GM18861 (cell line): ENCODE data around the gene TSPEAR.
"Not testable (repeated sequence)": the region's sequence is repeated elsewhere in the genome, so short reads cannot be mapped to it uniquely, and the experiment has no call there.

Source experiments
- ATAC-seq: cut with Tn5 transposase; IDR thresholded peaks from one replicate; pipeline ENCODE4 v1.9.1; 2021; ENCODE audit not compliant: unreplicated experiment

TSPEAR gene

DNA sequence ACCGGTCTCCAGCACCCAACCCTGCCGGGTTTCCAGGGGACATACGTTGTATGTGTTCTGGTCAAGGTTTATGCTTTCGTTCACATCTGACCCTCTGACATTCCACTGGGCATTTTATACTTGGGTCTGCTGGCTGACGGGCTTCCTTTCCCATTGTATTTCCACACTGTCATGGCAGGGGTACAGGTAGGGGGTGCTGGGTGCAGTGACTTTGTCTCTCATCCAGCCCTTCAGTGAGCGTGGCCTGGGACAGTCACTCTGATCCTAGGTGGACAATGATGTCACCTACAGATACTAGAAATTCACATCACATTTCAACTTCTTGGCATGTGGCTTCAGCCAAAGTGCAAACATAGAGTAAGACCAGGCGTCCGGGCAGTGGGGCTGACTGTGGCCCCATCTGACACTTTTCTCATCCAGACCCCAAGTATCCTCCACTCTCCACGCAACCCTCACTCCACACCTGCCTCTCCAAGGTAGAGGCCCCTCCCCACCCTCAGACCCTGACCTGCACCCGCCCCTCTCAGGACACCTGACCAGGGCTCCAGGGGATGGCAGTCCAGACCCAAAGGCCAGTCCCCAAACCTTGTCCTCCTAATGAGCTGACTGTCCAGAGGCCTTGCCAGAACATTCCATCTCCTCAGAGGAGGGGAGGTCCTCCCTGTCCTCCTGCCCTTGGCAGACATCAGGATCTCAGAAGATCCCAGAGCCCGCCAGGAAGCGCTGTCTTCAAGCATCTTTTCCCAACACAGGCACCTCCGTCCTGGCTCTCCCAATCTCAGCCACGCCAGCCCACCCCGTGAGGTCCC, 75.0 kb downstream of the TSPEAR start:
- no peak for ATAC-seq

DNA sequence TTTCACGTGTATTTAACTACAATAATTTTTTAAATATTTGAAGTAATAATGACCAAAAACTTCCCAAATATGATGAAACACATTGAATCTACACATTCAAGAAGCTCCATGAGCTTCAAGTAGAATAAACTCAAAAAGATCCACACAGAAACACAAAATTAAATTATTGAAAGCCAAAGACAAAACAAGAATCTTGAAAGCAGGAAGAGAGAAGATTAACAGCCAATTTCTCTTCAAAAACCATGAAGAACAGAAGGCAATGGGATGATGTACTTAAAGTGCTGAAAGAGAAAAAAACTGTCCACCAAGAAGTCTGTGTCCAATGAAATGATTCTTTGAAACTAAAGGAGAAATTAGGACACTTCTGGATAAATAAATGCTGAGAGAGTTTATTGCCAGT, 79.3 kb downstream of the TSPEAR start:
- ATAC-seq: no peak

DNA sequence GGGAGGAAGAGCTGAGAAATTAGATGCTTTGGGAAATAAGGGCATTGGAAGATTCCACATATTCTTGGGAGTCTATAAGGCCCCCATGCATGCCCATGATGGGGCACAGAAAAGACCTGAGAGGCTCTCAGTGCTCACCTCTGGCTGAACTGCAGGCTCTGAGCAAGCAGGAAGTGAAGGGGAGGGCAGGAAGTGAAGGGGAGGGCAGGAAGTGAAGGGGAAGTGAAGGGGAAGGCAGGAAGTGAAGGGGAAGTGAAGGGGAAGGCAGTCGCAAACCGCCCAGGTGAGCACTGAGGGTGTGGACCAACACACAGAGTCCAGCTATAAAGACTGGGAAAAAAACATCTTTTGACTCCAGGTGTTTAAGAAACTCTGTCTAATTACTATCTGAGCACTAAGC, 80.9 kb downstream of the TSPEAR start:
- ATAC-seq: no peak

DNA sequence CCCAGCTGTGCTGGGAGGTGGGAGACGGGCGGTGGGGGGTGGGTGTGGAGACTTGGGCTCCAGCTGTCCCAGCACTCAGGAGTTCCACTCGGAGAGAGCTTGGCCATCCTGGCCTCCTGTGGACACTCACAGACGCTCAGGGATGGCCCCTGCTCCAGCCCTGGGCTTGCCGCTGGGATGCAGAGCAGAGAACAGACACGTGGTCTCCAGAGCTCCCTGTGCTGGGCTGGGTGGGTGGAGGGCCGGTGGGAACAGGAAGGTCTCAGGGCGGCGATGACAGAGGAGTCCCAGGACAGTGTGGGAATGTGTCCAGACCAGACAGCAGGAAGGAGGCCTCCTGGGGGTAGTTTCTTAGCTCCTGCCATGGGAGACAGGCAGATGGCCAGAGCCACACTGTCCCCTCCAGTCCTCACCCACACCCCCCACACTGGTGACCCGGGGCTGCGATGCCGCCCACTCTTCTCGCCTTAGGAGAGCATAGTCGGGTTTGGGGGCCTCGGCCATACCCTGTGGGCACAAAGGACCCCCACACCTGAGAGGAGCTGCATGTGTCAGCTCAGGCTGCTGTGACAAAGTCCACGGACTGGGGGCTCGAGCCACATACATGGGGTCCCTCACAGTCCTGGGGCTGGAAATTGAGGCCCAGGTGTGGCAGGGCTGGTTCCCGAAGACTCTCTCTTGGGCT, 82.5 kb downstream of the TSPEAR start:
- ATAC-seq: no peak

DNA sequence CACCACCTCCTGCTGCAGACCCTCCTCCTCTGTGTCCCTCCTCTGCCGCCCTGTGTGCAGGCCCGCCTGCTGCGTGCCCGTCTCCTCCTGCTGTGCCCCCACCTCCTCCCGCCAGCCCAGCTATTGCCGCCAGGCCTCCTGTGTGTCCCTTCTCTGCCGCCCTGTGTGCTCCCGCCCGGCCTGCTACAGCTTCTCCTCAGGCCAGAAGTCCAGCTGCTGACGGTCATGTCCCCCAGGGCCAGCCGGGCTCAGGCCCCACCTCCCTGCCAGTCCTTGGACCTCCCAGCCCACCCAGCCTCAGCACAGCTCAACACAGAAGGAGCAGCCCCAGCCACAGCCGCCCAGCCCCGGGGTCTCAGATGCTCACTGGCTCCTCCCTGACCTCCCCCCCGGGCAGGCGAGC, 83.5 kb downstream of the TSPEAR start:
- ATAC-seq: not testable (repeated sequence)

DNA sequence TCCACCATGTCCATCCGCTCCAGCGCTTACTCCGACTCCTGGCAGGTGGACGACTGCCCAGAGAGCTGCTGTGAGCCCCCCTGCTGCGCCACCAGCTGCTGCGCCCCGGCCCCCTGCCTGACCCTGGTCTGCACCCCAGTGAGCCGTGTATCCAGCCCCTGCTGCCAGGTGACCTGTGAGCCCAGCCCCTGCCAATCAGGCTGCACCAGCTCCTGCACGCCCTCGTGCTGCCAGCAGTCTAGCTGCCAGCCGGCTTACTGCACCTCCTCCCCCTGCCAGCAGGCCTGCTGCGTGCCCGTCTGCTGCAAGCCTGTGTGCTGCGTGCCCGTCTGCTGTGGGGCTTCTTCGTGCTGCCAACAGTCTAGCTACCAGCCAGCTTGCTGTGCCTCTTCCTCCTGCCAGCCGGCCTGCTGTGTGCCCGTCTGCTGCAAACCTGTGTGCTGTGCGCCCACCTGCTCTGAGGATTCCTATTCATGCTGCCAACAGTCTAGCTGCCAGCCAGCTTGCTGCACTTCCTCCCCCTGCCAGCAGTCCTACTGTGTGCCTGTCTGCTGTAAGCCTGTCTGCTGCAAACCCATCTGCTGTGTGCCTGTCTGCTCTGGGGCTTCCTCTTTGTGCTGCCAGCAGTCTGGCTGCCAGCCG, 84.1 kb downstream of the TSPEAR start:
- ATAC-seq: not testable (repeated sequence)

DNA sequence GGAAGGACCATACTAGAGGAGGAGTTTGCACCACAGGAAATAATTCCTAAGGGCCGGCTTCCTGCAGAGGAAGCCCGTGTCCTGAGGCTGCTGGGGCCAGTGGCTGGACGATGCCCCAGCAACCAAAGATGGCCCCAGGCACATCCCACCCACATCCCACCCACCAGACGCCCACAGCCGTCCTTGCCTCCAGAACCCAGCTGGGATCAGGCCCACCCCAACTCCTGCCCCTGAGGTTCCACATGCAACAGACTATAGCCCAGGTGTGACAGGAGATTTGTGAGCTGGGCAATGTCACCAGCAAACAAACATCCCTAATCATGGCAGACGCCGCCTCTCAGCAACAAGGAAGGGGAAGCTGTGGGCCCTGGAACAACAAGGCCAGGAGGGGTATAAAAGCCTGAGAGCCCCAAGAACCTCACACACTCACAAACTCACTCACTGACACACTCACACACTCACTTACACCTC, 84.7 kb downstream of the TSPEAR start, which contains the start of gene KRTAP10-9:
Gene KRTAP10-9, plus strand, starts transcription at position 421 of the 471 bp plus-strand sequence. CDS start 79 bp downstream, outside the sequence.
- no peak for ATAC-seq

DNA sequence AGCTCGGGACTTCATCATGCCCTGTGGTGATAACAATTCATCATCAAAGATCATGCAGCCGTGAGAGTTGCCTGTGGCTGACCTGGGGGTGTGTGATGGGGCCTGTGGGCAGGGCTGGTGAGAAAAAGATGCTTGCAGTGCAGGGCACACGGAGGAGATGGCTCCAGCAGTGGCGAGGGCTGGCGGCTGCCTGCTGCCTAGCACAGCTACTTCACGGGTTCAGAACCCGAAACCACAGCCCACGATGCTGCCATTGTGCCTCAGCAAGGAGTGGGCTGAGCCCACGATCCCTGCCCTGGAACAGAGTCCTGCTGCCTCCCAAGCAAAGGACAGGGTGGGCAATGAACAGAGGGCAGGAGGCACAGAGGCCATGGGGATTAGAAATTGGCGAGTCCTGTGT, 85.1 kb downstream of the TSPEAR start:
- ATAC-seq: no peak

DNA sequence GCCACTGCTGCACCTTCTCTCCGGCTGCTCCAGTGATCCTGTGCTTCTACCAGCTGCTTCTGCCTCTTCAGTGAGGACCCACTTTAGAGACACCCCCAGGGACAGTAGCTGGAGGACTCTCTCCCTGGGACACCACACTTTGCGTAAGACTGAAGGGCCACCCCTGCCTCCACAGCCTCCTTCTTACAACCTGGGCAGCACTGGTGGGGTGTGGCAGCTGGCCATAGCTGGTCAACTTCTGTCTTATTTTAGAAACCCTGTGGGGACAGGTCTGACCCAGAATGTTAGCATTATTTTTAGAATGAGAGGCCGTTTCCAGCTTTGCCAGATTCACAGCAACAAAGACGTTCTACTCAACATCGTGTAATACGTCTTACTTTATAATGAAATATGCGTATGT, 85.6 kb downstream of the TSPEAR start:
- ATAC-seq: no peak

DNA sequence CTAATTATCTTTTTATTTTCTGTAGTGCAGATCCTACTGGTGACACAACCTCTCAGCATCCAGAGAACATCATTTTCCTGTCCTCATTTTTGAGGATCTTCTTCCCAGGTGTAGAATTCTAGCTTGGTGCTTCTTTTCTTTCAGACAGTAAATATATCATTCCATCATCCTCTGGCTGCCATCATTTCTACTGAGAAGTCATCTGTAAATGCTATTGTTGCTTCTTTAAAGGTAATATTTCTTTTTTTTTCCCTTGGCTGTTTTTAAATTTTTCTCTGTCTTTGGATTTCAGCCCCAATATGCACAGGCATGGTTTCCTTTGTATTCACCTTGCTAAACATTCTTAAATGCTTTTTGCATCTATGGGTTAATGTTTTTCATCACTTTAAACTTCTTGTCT, 87.8 kb downstream of the TSPEAR start:
- ATAC-seq: no peak

DNA sequence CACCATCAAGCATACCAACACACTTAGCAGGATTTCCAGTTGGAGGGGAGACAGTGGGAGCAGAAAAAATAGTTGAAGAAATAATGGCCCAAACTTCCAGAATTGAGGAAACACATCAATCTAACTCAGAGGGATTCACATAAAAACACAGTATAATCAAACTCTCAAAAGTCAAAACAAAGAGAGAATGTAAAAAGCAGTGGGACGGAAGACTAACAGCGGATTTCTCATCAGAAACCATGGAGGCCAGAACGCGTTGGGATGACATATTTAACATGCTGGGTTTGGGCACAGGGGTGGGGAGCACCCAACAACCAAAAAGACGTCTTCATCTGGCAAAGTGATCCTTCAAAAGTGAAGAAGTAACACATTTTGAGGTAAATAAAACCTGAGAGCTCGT, 91.5 kb downstream of the TSPEAR start:
- ATAC-seq: no peak

DNA sequence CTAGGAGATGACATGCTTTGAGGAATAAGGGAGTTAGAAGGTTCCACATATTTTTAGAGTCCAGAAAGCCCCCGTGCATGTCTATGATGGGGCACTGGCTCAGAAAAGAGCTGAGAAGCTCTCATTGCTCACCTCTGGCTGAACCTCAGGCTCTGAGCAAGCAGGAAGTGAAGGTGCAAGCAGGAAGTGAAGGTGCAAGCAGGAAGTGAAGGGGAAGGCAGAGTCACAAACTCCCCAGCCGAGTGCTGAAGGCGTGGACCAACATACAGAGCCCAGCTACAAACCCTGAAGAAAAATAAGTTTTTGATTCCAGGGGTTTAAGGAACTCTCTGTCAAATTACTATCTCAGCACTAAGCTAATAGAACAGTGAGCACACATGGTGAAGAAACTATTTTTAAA, 92.5 kb downstream of the TSPEAR start:
- ATAC-seq: no peak

DNA sequence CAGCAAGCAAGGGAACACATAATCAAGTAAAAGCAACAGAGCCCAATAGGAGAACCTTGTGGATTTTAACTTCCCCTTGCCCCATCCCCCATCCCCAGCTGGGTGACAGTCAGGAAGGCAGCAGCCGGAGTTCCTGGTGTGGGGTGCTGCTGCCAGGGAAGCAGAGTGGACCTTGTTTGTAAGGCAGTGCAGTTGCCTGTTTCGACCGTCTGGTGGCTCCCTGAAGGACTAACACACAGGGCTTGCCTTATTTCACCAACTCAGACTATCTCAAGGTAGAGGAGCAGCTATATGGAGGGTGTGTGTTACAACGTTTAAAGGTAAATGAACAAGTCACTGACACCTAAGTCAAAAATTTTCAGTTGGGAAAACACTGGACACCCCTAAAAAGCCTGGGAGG, 92.9 kb downstream of the TSPEAR start:
- no peak for ATAC-seq

DNA sequence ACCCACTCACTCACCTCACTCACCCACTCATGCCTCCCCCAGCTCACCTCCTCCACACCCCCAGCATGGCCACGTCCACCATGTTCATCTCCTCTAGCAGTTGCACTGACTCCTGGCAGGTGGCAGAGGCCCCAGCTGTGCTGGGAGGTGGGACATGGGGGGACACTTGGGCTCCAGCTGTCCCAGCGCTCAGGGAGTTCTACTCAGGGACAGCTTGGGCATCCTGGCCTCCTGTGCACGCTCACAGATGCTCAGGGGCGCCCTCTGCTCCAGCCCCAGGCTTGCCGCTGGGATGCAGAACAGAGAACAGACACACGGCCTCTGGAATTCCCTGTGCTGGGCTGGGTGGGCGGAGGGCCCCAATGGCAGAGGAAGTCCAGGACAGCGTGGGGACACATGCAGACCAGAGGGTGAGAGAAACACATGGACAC, 94.3 kb downstream of the TSPEAR start:
- no peak for ATAC-seq

DNA sequence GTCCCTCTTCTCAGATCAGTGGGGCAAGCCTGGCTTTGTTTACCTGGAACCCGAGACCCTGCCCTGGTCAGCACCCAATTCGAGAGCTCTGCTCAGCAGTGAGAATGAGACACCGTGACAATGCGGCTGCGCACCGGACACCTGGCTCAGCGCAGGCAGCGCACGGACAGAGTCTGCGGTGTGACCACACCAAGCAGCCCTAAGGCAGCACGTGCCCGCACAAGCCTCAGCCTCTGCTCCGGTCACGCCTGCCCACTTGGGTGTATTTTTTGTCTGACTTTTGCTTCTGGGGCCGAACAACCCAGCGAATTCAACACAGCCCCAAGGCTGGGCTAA, 94.8 kb downstream of the TSPEAR start:
- no peak for ATAC-seq

DNA sequence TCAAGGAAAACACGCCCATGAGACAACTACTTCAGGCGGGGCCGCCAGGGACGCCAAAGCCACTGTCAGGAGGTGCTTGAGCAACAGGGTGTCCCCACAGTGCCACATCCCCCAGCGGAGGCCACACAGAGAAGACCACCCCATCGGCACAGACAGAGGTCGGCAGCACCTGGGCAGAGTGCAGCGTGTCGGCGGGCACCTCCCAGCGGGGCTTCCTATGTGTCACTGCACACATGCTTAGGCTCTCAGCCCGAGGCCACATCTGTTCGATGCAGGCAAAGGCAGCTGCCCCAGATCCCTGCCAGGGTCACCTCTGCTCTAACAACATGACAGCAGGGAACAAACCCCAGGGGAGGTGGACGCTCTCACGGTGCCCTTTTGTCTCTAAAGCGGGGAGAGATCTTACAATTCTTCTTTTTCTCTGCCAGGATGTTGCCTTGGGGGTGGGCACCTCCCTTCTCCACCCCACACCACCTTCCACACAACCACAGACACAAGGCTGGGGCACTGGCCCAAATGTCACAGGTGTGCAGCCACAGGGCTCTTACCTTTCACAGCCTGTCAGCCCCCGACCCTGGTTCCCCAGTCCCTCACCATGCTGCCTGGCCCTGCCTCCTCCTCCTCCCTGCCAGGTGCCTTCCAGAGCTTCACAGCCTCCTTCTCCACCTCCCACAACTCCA, 95.3 kb downstream of the TSPEAR start:
- no peak for ATAC-seq

DNA sequence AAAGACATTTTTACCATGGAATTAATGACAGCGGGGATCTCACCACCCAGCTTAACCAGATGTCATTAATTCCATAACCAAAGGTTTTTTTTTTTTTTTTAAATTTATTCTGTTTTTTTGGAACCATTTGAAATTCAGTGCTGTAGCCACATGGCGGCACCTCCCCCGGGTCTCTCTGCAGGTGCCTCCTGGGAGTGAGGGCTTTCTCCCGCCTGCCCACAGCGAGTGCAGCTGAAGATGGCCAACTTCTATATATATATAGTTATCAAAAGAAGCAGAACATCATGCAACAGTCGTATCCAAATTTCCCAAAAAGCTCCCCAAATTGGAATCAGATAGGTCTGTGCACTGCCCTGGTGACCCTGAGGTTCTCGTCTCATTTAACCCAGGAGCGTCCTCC, 95.9 kb downstream of the TSPEAR start:
- ATAC-seq: no peak

DNA sequence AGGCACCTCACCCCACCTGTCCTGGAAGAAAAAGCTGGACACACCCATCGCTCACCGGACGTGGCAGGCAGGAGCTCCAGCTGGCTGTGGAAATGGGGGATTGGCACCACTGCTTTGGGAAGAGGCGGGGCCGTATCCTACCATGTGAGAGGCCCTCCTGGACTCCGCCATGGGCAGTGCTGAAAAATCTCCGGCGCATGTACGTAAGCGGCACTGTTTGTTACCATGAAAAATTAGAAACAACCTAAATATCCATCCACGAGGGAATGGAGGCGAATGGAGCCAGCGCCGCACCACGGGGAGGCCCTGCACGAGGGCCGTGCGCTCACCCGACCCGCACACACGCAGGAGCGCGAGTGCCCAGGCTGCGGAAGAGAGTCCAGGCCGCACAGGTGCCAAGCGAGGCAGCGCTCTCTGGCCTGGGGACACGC, 96.4 kb downstream of the TSPEAR start:
- ATAC-seq: no peak

DNA sequence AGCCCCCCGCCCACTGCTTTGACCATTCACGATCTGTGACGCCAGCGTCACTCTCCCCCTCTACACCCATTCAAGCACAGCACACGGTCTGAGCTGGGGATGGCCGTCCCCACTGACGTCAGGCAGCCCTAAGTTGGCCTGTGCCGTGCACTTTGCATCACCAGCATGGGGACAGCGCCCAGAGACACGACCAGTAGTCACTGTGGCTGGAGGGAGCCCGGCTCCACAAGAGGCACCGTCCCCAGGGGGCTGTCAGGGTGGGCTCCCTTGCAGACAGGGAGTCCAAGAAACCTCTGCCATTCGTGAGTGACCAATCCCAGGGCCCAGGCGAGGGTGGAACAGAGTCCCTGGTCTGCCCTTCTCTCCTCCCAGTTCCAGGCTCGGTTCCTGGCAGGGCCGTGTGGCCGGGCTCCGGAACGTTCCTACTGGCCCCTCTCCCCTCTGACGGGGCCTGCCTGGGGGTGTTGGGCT, 97.2 kb downstream of the TSPEAR start:
- ATAC-seq: no peak

DNA sequence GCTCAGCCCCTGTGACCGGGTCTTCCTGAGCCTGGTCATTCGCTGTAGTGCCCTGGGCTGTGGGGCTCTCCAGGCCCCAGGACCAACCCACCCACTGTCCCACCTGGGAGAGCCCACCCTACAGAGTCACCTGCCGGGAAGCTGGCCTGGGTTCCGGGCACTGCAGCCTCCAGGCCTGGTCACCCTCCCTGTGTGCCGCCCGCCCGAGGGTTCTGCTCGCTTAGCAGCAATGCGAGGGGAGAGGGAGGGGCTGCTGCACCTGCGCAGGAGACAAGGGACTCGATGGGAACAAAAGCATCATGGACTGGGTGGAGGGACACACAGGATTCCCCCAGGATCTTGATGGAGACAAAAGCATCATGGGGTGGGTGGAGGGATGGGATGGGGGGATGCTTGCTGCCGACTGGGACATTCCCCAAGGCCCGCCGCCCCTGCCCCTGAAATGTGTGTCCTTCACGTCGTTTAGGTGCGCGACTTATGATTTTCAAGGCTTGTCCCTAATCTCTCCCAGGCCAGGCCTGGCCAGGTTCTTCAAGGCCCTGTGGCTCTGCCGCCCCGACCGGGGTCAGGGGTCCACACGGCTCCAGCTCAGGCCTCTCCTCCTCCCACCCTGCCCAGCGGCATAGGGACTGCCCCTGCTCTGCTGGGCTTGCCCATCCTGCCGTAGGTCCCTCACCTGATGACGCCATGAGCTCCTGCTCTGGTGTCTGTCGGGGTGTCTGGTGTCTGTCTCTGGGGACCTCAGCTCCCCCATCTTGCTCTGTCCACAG, 97.8 kb downstream of the TSPEAR start:
- no peak for ATAC-seq
